Hematopoietic multipotent progenitor cell (in vitro differentiated cells): Measurements from ENCODE around the gene STARD4. TPM values are rescaled to one million over a fixed set of nuclear protein-coding genes. Genes with fewer than 3 reads are reported as not detected.

Experiments used
- DNase-seq, 3 donors: peaks; one replicate each; pipeline ENCODE4 v3.0.0-alpha.2; 2011 to 2015; ENCODE audit warnings: low read depth in 2 of 3, low spot score in 2 of 3
- total RNA-seq: library from RNA; depleted of rRNA; stranded (reverse); fragments of >200 nt; gene quantifications from one replicate; pipeline ENCODE4 v1.2.3, GENCODE V29; 2012

The STARD4 gene
- total RNA-seq, 1 donor = 14.8 TPM

DNA sequence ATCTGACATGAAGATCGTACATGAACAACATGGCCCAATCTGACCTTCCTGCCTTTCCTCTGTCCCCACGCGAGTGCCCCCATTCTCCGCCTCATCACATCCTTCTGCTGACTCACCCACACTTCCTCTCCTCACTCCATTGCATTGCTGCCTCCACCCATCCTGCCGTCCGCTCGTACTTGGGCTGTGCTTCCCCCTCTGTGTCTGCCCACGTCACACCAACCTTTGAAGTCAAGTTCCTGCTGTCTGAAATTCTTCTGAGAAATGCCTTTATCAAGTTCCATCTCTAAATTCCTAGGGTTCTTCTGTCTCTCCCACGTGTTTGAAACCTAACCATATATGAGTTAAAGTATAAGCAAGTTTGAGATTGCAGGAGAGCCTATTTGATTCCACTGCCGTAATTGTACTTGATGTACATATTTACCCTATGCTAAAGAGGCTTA, 18.0 kb upstream of the STARD4 start:
- peak; percentile 71 to 90 (median 88) for DNase-seq

- DNase-seq = no peak
Measured at GRCh38 chr5:111528056-111528455, 15.7 kb upstream of the STARD4 start.

GRCh38 chr5:111520908-111521307, 8.6 kb upstream of the STARD4 start:
- DNase-seq = no peak

DNA sequence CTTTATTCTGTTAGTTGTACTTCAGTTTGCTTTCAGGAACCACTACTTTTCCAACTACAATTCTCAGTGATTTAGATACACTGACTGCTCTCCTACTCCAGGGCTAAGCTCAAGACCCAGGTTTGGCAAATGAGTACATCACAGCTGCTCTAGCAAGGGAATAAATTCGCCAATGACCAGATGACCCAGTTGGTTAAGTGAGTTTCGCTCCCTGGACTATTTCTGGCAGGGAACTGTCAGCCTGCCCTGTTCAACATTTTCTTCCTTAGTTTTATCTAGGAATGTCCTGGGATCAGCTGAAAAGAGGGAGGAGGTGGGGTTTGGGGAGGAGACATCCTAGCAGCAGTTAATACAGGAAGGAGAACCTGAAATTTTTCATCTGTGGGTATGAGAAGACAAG, 6.4 kb upstream of the STARD4 start:
- DNase-seq = no peak

- DNase-seq = no peak
Measured at GRCh38 chr5:111517853-111518501, 5.6 kb upstream of the STARD4 start.

- no peak for DNase-seq
Measured at GRCh38 chr5:111514087-111514486, 1.8 kb upstream of the STARD4 start.

- DNase-seq = no peak
Measured at GRCh38 chr5:111513131-111513520, 791 bp upstream of the STARD4 start.

DNA sequence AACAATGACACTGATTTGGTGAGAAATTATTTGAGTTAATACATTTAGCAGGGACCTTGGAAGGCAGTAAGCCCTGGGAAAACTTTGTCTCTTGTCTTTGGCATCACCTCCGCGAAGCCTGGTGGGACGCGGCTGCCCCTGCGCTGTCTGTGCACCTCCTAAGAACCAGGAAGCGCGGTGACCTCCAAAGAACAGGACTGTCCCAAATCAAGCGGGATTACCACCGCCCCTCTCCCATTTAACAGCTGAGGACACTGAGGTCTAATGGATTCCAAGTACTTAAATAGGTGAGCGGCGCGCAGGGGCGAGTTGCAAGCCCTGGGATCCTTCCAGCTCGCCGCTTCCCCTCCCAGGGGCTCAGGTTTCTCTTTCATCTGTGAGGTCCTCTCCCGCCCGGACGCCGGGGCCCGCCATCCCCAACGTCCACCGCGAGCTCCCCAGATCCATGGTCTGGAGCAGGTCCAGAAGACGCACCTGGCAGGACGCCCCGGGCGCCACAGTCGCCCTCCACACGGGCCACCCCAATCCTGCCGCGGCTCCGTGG, 432 bp downstream of the STARD4 start:
- DNase-seq = no peak

GRCh38 chr5:111511174-111511830, 1.0 kb downstream of the STARD4 start:
- no peak for DNase-seq

DNA sequence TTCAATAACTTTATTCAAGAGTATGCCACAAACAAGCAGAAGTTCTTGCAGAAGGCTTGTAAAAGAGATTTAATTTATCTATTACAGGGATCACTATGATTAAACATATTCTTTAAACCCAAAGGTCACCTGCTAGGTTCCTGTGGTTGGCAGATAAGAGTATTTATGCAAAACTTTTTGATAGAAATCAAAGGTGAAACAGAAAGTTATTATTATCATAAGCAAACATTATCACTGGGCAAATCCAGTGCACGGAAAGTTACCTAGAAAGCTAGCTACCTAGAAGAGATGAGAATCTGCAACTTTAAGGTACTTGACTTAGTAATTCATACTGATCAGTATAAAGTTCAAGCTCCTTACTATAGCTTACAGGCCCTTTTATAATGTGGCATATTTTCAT, 3.2 kb downstream of the STARD4 start:
- no peak for DNase-seq

- no peak for DNase-seq
Measured at GRCh38 chr5:111507276-111507675, 5.1 kb downstream of the STARD4 start.

GRCh38 chr5:111505096-111505495, 7.2 kb downstream of the STARD4 start:
- DNase-seq = no peak

GRCh38 chr5:111502956-111503355, 9.4 kb downstream of the STARD4 start:
- no peak for DNase-seq

- DNase-seq = no peak
Measured at GRCh38 chr5:111498346-111498745, 14.0 kb downstream of the STARD4 start.

- DNase-seq = no peak
Measured at GRCh38 chr5:111495159-111495558, 17.2 kb downstream of the STARD4 start.

GRCh38 chr5:111494355-111494999, 17.9 kb downstream of the STARD4 start:
- DNase-seq = no peak

- DNase-seq = no peak
Measured at GRCh38 chr5:111493031-111493430, 19.3 kb downstream of the STARD4 start.

DNA sequence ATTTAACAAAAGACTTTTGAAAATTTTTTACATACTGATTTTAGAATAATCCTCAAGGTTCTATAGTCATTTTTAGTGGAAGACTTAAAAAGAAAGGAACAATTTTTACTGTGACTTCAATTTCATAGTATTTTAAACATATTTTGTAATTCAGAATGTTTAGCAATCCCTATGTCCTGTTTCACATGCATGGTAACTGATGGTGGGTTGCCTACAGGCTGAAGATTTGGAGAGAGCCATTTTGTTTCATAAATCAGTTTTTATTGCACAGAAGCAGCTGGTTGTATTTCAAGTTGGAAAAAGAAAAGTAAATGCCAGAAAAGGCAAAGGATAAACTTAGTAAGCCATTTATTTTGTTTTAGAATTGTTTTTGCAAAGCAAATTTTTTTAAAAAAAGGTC, 24.0 kb downstream of the STARD4 start:
- no peak for DNase-seq

GRCh38 chr5:111486926-111487325, 25.4 kb downstream of the STARD4 start:
- no peak for DNase-seq

- no peak for DNase-seq
Measured at GRCh38 chr5:111486055-111486454, 26.3 kb downstream of the STARD4 start.

- no peak for DNase-seq
Measured at GRCh38 chr5:111480346-111480745, 32.0 kb downstream of the STARD4 start.

DNA sequence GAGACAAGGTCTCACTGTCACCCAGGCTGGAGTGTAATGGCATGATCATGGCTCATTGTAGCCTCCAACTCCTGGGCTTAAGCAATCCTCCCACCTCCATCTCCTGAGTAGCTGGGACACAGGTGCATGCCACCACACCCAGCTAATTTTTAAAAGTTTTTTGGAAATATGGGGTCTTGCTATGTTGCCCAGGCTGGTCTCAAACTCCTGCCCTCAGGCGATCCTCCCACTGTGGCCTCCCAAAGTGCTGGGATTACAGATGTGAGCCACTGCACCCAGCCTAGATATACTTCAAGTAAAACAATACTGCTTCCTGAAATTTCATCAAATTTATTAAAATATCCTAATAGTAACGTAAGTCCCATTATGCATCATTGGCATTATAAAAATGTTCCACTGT, 33.4 kb downstream of the STARD4 start:
- DNase-seq = no peak
